NCI-H2227 treated with DMSO at 0.1 percent for 48 hours (cell line): ENCODE results near the gene TMEM209.

Experiments used
- DNase-seq: peaks from one replicate; lab custom pipeline; 2025; lab: John Stamatoyannopoulos, UW

TMEM209 gene

GRCh38 chr7:130143986-130144311 is 61.3 kb downstream of the TMEM209 start:
- DNase-seq: no peak

- DNase-seq: no peak
Observed at GRCh38 chr7:130143334-130143732, 61.9 kb downstream of the TMEM209 start.

- no peak for DNase-seq
Observed at GRCh38 chr7:130142654-130143333, 62.4 kb downstream of the TMEM209 start.

- DNase-seq: no peak
Observed at GRCh38 chr7:130141884-130142653, 63.1 kb downstream of the TMEM209 start.

- DNase-seq: peak; percentile 90
Observed at GRCh38 chr7:130141161-130141883, 63.9 kb downstream of the TMEM209 start.

GRCh38 chr7:130140551-130141160 is 64.5 kb downstream of the TMEM209 start:
- no peak for DNase-seq

- DNase-seq: no peak
Observed at GRCh38 chr7:130139193-130139960, 65.8 kb downstream of the TMEM209 start.

- DNase-seq: no peak
Observed at GRCh38 chr7:130137207-130137606, 68.0 kb downstream of the TMEM209 start.

- no peak for DNase-seq
Observed at GRCh38 chr7:130136579-130137167, 68.5 kb downstream of the TMEM209 start.

- no peak for DNase-seq
Observed at GRCh38 chr7:130135208-130136205, 69.7 kb downstream of the TMEM209 start.

- DNase-seq: no peak
Observed at GRCh38 chr7:130134726-130135125, 70.5 kb downstream of the TMEM209 start.

GRCh38 chr7:130134106-130134636 is 71.0 kb downstream of the TMEM209 start:
- no peak for DNase-seq

- DNase-seq: no peak
Observed at GRCh38 chr7:130133029-130133782, 72.0 kb downstream of the TMEM209 start.

GRCh38 chr7:130131964-130132875 is 73.0 kb downstream of the TMEM209 start:
- peak; percentile 82 for DNase-seq

- DNase-seq: no peak
Observed at GRCh38 chr7:130131191-130131834, 73.9 kb downstream of the TMEM209 start.

GRCh38 chr7:130129011-130129411 is 76.2 kb downstream of the TMEM209 start:
- no peak for DNase-seq

GRCh38 chr7:130127821-130128317 is 77.3 kb downstream of the TMEM209 start:
- DNase-seq: no peak
